ENCODE results near the gene XK. TPM values are rescaled to one million over a fixed set of nuclear protein-coding genes. Genes with fewer than 3 reads are reported as not detected.

Gene XK
- total RNA-seq, 1 experiment from 2014 or later, result 1.1 TPM

DNA sequence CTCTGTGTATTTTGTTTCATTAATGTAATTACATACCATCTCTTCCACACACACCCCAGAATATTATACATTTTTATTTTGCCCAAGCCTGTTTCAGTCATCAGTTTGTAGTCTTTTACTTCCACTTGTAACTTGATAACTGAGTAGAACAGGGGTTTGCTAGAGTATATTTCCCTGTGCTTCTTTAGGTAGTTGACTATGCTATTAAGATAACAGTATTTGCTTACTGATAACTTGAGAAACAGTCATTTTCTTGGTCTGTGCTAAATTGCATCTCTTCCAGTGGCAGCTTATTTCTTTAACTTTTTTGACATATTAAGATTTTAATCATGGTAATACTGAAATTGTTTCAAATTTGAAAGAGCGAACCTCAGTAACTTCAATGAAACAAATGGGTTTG, 7.0 kb upstream of the XK start (continued):
- TF ChIP-seq, protein P1, sequence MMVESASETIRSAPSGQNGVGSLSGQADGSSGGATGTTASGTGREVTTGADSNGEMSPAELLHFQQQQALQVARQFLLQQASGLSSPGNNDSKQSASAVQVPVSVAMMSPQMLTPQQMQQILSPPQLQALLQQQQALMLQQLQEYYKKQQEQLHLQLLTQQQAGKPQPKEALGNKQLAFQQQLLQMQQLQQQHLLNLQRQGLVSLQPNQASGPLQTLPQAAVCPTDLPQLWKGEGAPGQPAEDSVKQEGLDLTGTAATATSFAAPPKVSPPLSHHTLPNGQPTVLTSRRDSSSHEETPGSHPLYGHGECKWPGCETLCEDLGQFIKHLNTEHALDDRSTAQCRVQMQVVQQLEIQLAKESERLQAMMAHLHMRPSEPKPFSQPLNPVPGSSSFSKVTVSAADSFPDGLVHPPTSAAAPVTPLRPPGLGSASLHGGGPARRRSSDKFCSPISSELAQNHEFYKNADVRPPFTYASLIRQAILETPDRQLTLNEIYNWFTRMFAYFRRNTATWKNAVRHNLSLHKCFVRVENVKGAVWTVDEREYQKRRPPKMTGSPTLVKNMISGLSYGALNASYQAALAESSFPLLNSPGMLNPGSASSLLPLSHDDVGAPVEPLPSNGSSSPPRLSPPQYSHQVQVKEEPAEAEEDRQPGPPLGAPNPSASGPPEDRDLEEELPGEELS (CRISPR knock-in tag; IDR thresholded peaks at IDR 0.05), result no peak
- TF ChIP-seq, protein P2, sequence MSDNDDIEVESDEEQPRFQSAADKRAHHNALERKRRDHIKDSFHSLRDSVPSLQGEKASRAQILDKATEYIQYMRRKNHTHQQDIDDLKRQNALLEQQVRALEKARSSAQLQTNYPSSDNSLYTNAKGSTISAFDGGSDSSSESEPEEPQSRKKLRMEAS (CRISPR knock-in tag; IDR thresholded peaks at IDR 0.05), result no peak
- TF ChIP-seq ZNF138 (CRISPR knock-in tag; conservative IDR thresholded peaks at IDR 0.05) (no peak), ZNF416 (CRISPR knock-in tag; IDR thresholded peaks at IDR 0.05) (no peak)

GRCh38 chrX:37679230-37679629, 6.4 kb upstream of the XK start:
- peaks cover 4% of the 10 kb centered on the region for H3K4me1 Mint-ChIP-seq
- no peak overlapping the region for H3K4me3 Mint-ChIP-seq
- no peaks in the 10 kb centered on the region for H3K9me3 Mint-ChIP-seq
- DNase-seq (ENCODE audit: low spot score), result no peak
- no peak for ATAC-seq
- H3K36me3 Mint-ChIP-seq, result no peaks in the 10 kb centered on the region
- CTCF ChIA-PET, result no interaction called here
- POLR2A ChIA-PET, result no interaction called here
- H3K27me3 Mint-ChIP-seq (ENCODE audit: low read depth), result no peaks in the 10 kb centered on the region
- no peak overlapping the region for H3K27ac Mint-ChIP-seq
- no peak for TF ChIP-seq PRDM15 (CRISPR knock-in tag; IDR thresholded peaks at IDR 0.05)
- TF ChIP-seq ZNF532 (CRISPR knock-in tag; IDR thresholded peaks at IDR 0.05; ENCODE audit: borderline replicate concordance), result no peak
- TF ChIP-seq, protein P1 (CRISPR knock-in tag; IDR thresholded peaks at IDR 0.05), result no peak
- TF ChIP-seq, protein P3, sequence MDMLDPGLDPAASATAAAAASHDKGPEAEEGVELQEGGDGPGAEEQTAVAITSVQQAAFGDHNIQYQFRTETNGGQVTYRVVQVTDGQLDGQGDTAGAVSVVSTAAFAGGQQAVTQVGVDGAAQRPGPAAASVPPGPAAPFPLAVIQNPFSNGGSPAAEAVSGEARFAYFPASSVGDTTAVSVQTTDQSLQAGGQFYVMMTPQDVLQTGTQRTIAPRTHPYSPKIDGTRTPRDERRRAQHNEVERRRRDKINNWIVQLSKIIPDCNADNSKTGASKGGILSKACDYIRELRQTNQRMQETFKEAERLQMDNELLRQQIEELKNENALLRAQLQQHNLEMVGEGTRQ (CRISPR knock-in tag; IDR thresholded peaks at IDR 0.05), result no peak
- TF ChIP-seq CREM (CRISPR knock-in tag; IDR thresholded peaks at IDR 0.05), result no peak
- no peak for TF ChIP-seq NFATC4 (CRISPR knock-in tag; IDR thresholded peaks at IDR 0.05)
- no peak for TF ChIP-seq HMGA2 (CRISPR knock-in tag; IDR thresholded peaks at IDR 0.05)
- TF ChIP-seq, protein P4, sequence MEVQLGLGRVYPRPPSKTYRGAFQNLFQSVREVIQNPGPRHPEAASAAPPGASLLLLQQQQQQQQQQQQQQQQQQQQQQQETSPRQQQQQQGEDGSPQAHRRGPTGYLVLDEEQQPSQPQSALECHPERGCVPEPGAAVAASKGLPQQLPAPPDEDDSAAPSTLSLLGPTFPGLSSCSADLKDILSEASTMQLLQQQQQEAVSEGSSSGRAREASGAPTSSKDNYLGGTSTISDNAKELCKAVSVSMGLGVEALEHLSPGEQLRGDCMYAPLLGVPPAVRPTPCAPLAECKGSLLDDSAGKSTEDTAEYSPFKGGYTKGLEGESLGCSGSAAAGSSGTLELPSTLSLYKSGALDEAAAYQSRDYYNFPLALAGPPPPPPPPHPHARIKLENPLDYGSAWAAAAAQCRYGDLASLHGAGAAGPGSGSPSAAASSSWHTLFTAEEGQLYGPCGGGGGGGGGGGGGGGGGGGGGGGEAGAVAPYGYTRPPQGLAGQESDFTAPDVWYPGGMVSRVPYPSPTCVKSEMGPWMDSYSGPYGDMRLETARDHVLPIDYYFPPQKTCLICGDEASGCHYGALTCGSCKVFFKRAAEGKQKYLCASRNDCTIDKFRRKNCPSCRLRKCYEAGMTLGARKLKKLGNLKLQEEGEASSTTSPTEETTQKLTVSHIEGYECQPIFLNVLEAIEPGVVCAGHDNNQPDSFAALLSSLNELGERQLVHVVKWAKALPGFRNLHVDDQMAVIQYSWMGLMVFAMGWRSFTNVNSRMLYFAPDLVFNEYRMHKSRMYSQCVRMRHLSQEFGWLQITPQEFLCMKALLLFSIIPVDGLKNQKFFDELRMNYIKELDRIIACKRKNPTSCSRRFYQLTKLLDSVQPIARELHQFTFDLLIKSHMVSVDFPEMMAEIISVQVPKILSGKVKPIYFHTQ (CRISPR knock-in tag; IDR thresholded peaks at IDR 0.05), result no peak
- TF ChIP-seq ZNF121 (CRISPR knock-in tag; IDR thresholded peaks at IDR 0.05), result no peak
- TF ChIP-seq ZBTB43 (CRISPR knock-in tag; IDR thresholded peaks at IDR 0.05), result no peak
- TF ChIP-seq CREB1 (CRISPR knock-in tag; IDR thresholded peaks at IDR 0.05), result no peak
- TF ChIP-seq SMAD3 (CRISPR knock-in tag; IDR thresholded peaks at IDR 0.05; ENCODE audit: borderline replicate concordance), result no peak
- TF ChIP-seq NFE2L1 (CRISPR knock-in tag; IDR thresholded peaks at IDR 0.05), result no peak
- TF ChIP-seq CTCF (IDR thresholded peaks at IDR 0.05), result no peak

Data from WTC11 (cell line).